GM19239 (cell line): ENCODE results near the gene PIGR.

Source experiments
- DNase-seq: peaks from one replicate; pipeline ENCODE4 v3.0.0; 2011; ENCODE audit warnings: low spot score; ENCODE audit not compliant: insufficient read length
- FAIRE-seq: peaks from 2 replicates; lab custom pipeline; 2011; peaks lifted over from hg19 to GRCh38; lab: Jason Lieb, UNC

The PIGR gene

GRCh38 chr1:206961668-206962067 is 15.4 kb upstream of the PIGR start:
- FAIRE-seq (no peak), DNase-seq (no peak)

- FAIRE-seq (no peak), DNase-seq (no peak)
Measured at GRCh38 chr1:206960676-206961386, 14.6 kb upstream of the PIGR start.

DNA sequence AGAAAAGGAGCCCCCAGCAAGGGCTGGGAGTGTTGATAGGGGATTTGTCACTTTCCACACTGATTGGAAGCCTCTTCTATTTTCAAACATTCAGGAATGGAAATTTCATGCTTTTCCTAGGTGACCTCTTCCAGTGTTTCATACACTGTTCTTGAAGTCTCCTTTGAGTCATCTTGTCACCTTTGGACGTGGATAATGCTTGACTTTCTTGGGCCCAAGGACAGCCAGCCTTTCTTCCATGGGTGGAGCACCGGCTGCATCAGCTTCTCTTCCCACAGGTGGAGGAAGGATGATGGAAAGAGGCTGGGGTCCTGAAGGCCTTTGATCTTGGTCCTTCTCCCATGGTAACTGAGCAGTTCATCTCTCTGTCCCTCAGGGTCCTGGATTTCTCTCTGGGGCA is 11.9 kb upstream of the PIGR start:
- no peak for FAIRE-seq
- DNase-seq, result no peak

DNA sequence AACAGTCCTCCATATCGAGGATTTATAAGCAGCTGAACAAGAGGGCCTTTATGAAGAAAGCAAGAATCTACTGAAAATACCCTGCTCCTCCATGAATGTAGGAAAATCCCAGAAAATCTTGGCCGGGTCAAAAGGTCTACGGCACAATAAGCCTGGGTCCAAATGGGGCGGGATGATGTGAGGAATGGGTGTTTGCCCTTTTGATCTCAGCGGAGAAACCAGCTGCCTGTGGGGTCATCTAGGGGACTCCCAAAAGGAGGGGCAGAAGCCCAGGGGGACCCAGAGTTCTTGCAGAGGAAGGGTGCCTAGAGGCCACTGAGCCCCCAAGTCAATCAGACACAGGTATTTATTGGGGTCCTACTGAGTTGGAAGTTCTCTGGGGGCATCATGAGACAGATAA is 11.4 kb upstream of the PIGR start:
- no peak for FAIRE-seq
- DNase-seq, result no peak

DNA sequence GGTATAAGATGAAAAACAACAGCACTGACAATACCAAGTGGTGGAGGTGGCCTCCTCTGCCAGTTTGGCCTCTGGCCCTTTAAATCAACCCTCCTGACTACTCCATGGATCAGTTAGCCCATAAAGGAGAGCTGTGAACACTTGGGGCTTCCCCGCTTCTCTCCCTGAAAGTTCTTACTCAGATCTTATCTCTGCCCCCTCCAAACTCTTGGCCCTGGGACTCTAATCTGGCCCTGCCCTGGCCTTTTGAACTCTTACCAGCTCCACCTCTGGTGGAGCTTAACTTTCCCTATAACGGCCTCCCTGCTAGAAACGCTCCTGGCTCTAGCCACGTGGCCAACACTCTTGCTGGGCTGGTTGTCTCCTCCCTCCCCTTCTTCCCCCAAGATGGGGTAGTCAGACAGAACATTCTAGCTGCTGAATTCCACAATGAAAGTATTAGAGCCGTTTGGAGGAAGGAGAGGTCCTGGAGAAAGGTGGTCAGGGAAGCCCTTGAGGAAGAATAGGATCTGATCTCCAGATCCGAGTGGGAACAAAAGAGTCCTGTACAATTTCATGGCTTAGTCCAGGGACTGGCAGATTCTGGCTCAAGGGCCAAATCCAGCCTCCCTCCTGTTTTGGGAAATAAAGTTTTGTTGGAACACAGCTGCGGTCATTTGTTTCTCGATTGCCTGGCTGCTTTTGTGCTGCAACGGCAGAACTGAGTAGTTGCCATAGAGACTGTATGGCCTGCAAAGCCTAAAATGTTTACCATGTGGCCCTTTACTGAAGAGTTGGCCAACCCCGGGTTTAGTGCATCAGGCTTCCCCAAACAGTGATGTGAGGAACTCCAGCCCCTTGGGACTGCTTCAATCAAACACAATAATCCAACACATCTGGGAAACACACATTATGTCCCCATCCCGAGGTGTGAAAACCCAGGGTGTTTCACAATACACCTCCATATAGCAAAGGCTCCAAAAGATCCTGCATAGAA is 9.5 kb upstream of the PIGR start:
- FAIRE-seq (peak; percentile 85), DNase-seq (no peak)

DNA sequence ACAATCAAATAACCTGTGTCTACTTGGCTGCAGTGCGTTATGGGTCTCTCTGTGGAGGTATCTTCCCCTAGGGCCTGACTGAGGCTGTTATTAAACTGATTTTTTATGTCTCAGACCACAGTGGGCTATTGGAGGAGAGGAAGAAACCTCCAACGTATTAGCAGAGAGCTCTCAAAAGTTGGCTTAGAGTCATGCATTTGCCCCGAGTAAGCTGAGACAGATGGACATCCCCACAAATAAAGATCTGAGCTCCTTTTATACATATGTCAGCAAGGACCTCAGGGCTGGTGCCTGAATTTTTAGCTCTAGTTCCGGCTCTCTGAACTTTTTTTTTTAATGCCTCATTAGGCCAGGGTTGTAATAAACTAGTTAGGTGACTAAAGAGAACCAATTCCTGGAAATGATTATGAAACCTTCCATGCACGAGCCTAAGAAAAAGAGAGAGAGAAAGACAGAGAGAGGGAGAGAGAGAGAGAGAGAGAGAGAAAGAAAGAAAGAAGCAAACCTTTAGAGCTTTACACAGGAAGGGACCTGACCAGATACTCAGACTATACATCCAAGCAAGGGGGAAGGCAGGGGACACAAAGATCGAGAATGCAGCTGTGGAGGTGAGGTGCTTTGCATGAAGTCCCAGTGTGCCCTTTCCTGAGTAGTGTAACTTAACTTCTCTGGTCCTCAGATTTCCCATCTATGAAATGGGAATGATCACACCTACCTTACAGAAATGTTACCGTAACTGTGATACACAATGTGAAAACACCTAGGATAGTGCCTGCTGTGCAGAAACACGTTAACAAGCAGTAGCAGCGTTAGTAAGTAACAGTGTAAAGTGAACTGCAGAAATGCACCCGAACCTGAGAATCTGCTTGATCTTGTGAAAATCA is 8.4 kb upstream of the PIGR start:
- DNase-seq (no peak), FAIRE-seq (peak; percentile 85)

DNA sequence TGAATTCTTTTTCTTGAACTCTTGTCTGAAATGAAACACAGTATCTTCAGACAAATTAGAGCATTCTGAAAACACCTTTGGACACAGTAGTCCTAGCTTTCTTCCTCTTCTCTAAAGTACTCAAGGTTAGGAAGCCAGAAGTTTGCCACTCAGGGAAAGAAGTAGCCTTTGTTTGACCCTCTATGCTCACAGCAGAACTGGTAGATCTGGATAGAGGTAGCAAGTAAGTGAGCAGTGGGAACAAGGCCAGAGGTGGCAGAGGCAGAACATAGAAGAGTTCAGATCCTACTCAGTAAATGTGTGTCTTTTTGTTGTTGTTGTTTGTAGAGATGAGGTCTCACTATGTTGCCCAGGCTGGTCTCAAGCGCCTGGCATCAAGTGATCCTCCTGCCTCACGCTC is 7.4 kb upstream of the PIGR start:
- FAIRE-seq (no peak), DNase-seq (no peak)

- FAIRE-seq (no peak), DNase-seq (no peak)
Measured at GRCh38 chr1:206953126-206953525, 6.9 kb upstream of the PIGR start.

DNA sequence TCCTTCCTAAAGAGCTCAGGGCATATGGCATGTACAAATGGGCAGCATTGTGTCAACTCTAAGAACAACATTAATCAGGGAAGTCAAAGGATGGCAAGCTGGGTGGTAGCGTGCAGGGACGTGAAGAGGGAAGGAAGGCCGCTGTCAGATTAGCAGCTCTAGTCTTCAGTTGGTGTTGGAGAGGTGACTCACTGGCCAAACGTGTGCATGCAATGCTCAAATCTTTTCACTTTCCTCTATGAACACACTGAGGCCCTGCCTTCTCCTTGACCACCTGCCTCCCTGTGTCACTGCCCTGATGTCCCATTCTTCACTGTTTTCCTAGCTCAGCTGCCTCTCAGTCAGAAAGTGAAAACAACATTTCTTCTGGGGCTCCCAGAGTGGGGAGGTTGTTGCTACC is 5.9 kb upstream of the PIGR start:
- DNase-seq (no peak), FAIRE-seq (peak; percentile 77)

GRCh38 chr1:206951318-206952100 is 5.2 kb upstream of the PIGR start:
- FAIRE-seq, result peak; percentile 84
- DNase-seq, result no peak

DNA sequence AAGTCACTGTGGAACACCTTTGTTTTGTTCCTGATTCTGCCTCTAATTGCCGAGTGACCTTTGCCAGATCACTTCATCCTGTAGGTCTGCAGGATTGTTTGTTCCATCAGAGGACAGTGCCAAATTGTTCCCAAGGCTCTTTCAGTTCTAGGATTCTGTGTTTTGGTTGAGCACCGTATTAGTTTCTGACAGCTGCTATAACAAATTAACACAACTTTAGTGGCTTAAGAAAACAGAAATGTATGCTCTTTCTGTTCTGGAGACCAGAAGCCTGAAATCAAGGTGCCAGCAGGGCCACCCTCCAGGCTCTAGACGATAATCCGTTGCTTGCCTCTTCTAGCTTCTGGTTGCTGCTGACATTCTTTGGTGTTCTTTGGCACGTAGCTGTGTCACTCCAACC is 3.4 kb upstream of the PIGR start:
- no peak for DNase-seq

DNA sequence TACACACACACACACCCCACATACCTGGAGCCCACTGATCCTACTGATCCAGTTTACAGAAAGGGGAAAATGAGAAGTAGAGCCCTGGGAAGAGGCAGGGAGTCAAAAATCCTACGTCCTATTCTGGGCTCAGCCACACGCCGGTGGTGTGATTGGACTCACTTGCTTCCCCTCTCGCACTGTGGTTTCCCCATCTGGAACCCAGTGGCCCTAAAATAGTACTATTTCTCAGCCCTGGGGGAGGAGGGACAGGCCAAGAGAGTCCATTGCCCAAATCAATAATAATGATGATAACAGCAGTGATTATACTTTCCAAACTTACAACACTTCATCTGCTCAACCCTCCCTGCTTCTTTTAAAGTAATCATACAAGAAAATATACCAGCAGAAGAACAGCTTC is 2.9 kb upstream of the PIGR start:
- FAIRE-seq (no peak), DNase-seq (no peak)

More for the DNA sequence above, 3.4 kb upstream of the PIGR start:
- peak; percentile 47 for FAIRE-seq

- FAIRE-seq, result no peak
- DNase-seq, result no peak
Measured at GRCh38 chr1:206947255-206947654, 989 bp upstream of the PIGR start.

GRCh38 chr1:206945779-206946178 is 487 bp downstream of the PIGR start:
- DNase-seq (no peak), FAIRE-seq (no peak)

- DNase-seq (no peak), FAIRE-seq (no peak)
Measured at GRCh38 chr1:206944703-206945102, 1.6 kb downstream of the PIGR start.

GRCh38 chr1:206941766-206942418 is 4.4 kb downstream of the PIGR start:
- DNase-seq, result no peak
- no peak for FAIRE-seq

DNA sequence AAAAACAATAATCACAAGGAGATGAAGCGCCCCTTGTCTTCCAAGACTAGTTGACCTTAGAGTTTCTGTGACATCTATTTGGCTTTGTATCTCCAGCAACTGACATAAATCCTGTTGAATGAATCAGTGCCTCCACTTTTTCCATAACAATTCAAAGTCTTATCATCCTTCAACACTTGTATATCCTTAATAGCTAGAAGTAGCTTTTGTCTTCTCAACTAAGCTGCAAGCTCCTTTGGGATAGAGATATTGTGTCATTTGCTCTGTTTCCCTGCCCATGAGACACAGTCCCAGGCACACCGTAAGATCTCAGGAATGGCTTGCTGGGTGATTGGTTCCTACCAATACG is 5.7 kb downstream of the PIGR start:
- DNase-seq (no peak), FAIRE-seq (no peak)

DNA sequence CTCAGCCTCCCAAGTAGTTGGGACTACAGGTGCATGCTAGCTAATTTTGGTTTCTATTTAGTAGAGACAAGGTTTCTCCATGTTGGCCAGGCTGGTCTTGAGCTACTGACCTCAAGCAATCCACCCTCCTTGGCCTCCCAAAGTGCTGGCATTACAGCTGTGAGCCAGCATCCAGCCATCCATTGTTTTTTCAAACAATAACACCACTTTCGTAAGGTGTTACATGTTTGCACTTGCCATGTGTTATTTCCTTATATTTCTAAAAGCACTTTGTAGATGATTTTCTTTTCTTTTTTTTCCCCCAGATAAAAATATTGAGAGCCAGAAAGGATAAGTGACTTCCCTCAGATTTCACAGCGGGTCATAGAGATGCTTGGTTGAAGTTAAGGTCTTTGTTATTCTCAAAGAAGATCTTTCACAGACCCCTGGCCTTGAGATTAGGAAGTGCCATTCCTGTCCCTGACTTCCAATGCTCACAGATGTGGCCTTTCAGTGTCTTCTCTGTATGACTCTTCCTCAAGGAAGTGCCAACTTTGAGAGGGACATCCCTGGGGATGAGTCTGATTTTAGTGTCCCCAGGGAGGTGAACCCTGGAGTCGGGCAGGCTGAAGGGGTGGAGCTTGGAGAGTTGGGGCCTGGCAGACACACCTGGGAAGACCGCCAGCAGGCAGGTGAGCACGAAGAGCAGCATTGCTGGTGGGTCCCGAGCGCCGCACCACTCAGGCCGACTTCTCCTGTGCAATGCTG is 6.3 kb downstream of the PIGR start:
- no peak for DNase-seq
- no peak for FAIRE-seq

GRCh38 chr1:206939131-206939530 is 7.1 kb downstream of the PIGR start:
- no peak for FAIRE-seq
- no peak for DNase-seq
